PC-9 (cell line): ENCODE results near the gene TENM4.

Experiments
- EZH2 ChIP-seq: fragments of 200-600 bp; sonication (generic); IDR thresholded peaks from 2 replicates; pipeline ENCODE4 v1.8.0; 2017; ENCODE audit warnings: antibody characterized with exemption, low read depth
- TF ChIP-seq, protein P1 (sequence below): fragments of 200-600 bp; sonication (generic); conservative IDR thresholded peaks from 2 replicates; pipeline ENCODE4 v1.6.1; 2017; ENCODE audit warnings: mixed run types, antibody characterized with exemption, mild to moderate bottlenecking, moderate library complexity

DNA sequence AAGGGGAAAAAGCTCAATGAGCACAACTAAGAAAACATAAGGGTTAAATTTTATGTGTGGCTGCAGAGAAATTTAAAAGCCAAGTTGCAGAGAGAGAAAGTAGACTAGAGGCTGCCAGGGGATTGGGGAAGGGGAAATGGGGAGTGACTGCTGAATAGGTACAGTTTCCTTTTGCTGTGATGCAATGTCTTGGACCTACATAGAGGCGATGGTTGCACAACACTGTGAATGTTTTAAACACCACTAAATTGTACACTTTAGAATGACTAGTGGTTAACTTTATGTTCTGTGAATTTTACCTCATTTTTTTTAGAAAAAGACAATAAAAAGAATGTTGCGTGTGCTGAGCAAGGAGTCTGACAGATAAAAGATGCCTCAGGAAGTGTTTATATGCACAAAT, 36.5 kb downstream of the TENM4 start:
- TF ChIP-seq, protein P1, sequence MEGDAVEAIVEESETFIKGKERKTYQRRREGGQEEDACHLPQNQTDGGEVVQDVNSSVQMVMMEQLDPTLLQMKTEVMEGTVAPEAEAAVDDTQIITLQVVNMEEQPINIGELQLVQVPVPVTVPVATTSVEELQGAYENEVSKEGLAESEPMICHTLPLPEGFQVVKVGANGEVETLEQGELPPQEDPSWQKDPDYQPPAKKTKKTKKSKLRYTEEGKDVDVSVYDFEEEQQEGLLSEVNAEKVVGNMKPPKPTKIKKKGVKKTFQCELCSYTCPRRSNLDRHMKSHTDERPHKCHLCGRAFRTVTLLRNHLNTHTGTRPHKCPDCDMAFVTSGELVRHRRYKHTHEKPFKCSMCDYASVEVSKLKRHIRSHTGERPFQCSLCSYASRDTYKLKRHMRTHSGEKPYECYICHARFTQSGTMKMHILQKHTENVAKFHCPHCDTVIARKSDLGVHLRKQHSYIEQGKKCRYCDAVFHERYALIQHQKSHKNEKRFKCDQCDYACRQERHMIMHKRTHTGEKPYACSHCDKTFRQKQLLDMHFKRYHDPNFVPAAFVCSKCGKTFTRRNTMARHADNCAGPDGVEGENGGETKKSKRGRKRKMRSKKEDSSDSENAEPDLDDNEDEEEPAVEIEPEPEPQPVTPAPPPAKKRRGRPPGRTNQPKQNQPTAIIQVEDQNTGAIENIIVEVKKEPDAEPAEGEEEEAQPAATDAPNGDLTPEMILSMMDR: no peak
- TF ChIP-seq EZH2: no peak
